Muscle layer of colon (tissue), 2 donors: ENCODE results near the gene SAPCD1.
A peak's percentile ranks its signal among the peaks of the same experiment; 100 is the strongest.

Experiments used
- H3K27ac ChIP-seq: one replicate; pipeline ENCODE4 v1.7.0; 2013; ENCODE audit warnings: low read depth, mild to moderate bottlenecking, low read length, moderate library complexity
- H3K27me3 ChIP-seq, 2 donors: one replicate each; pipeline ENCODE4 v1.7.0; 2013; ENCODE audit warnings: low read length in 2 of 2, mild to moderate bottlenecking in 2 of 2; ENCODE audit not compliant: insufficient read depth in 2 of 2, control insufficient read depth in 1 of 2
- H3K36me3 ChIP-seq: one replicate; pipeline ENCODE4 v1.7.0; 2013; ENCODE audit warnings: mild to moderate bottlenecking, low read length; ENCODE audit not compliant: insufficient read depth
- H3K4me1 ChIP-seq: one replicate; pipeline ENCODE4 v1.7.0; 2013; ENCODE audit warnings: mild to moderate bottlenecking, low read length; ENCODE audit not compliant: insufficient read depth
- H3K4me3 ChIP-seq, 2 donors: one replicate each; pipeline ENCODE4 v1.7.0; 2013; ENCODE audit warnings: low read length in 2 of 2, low read depth in 1 of 2, mild to moderate bottlenecking in 1 of 2, moderate library complexity in 1 of 2
- H3K9ac ChIP-seq: one replicate; pipeline ENCODE4 v1.7.0; 2013; ENCODE audit warnings: low read length
- H3K9me3 ChIP-seq: one replicate; pipeline ENCODE4 v1.7.0; 2013; ENCODE audit warnings: mild to moderate bottlenecking, low read length
- donor health status: abdominal sarcoma.
- donor health status: Adenocarcinoma of cecum.

Gene SAPCD1

DNA sequence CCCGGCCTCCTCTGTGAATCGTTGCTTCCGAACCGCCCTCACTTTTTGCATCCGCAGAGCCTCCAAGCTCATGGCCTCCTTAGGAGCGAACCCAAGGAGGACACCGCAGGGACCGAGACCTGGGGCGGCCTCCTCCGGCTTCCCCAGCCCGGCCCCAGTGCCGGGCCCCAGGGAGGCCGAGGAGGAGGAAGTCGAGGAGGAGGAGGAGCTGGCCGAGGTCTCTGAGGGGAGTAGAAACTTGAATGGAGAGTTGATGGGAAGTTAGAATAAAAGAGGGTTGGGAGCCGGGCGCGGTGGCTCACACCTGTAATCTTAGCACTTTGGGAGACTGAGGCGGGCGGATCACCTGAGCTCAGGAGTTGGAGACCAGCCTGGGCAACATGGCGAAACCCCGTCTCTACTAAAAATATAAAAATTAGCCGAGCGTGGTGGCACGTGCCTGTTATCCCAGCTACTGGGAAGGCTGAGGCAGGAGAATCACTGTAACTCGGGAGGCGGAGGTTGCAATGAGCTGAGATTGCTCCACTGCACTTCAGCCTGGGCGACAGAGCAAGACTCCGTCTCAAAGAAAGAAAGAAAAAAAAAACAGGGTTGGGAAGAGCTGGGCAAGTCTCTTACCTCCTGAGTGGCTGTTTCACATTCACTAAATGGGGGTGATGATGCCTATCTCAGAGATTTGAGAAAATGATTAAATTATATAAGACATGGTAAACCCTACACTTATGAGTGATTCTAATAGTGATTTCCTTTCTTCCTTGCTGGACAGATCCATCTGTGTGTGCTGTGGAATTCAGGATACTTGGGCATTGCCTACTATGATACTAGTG lies 21.8 kb upstream of the SAPCD1 start:
- Histone ChIP-seq H3K4me3 (peak overlapping the region; percentile 85 to 86), H3K9ac (peak overlapping the region; percentile 61), H3K27me3 (no peaks in the 10 kb centered on the region), H3K4me1 (peaks cover 16% of the 10 kb centered on the region), H3K9me3 (no peaks in the 10 kb centered on the region), H3K27ac (peak overlapping the region; percentile 53), H3K36me3 (no peaks in the 10 kb centered on the region)

DNA sequence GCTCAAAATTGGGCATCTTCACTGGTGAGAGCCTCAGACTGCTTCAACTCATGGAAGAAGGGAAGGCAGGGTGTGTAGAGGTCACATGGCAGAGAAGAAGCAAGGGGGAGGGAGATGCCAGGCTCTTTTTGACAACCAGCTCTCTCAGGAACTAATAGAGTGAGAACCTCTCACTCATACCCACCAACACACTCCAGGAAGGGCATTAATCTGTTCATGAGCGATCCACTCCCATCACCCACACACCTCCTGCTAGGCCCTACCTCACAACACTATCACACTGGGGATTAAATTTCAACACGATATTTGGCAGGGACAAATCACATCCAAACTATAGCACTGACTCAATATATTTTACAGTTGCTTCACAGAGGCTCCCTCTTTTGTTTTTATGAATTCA lies 20.6 kb upstream of the SAPCD1 start:
- Histone ChIP-seq H3K27ac (no peak overlapping the region), H3K36me3 (no peaks in the 10 kb centered on the region), H3K27me3 (no peaks in the 10 kb centered on the region), H3K4me1 (peaks cover 13% of the 10 kb centered on the region), H3K4me3 (no peak overlapping the region), H3K9me3 (no peaks in the 10 kb centered on the region), H3K9ac (no peak overlapping the region)

DNA sequence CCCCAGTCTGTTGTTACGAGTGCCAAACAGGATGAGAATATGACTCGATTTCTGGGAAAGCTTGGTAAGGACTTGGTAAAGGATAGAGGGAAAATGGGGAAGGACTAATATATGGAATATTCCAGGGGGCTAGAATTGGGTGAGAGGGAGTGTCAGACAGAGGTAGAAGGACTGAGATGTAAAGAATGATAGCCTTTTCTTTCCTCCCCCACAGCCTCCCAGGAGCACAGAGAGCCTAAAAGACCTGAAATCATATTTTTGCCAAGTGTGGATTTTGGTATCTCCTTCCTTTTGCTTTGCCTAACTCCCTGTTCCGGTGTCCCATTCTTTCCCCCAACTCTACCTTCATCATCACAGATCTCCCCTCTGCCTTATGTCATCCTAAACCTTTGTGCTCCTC lies 19.6 kb upstream of the SAPCD1 start:
- no peaks in the 10 kb centered on the region for H3K27me3 ChIP-seq
- no peak overlapping the region for H3K9ac ChIP-seq
- no peaks in the 10 kb centered on the region for H3K9me3 ChIP-seq
- peaks cover 12% of the 10 kb centered on the region for H3K4me1 ChIP-seq
- H3K36me3 ChIP-seq: no peaks in the 10 kb centered on the region
- no peak overlapping the region for H3K27ac ChIP-seq
- H3K4me3 ChIP-seq: no peak overlapping the region

GRCh38 chr6:31744422-31744821 lies 18.0 kb upstream of the SAPCD1 start:
- H3K4me3 ChIP-seq: no peak overlapping the region
- H3K4me1 ChIP-seq: peaks cover 7% of the 10 kb centered on the region
- no peak overlapping the region for H3K9ac ChIP-seq

DNA sequence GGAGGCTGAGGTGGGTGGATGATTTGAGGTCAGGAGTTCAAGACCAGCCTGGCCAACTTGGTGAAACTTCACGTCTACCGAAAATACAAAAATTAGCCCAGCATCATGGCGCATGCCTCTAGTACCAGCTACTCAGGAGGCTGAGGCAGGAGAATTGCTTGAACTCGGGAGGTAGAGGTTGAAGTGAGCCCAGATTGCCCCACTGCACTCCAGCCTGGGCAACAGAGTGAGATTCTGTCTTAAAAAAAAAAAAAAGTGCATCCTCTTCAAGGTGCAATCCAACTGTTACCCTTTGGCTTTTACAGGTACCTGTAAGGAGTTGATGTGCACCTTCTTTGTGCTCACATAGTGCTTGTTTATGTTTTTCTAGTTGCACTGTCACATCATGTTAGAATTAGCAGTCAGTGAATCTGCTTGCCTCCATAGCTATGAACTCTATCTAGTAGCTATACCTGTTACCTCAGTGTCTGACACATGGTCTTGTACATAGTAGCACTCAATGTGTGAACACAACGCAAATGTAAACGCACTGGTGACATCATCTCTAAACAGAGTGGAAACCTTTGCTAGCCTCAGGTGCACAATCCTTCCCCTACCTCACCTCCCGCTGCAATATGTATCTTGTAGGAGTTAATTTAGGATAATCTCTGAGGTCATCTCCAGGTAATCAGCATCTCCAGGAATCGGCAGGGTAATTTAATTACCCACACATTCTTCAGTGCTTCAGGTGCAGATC lies 13.0 kb upstream of the SAPCD1 start:
- H3K9me3 ChIP-seq: no peaks in the 10 kb centered on the region
- no peak overlapping the region for H3K9ac ChIP-seq
- H3K27me3 ChIP-seq: no peaks in the 10 kb centered on the region
- H3K4me1 ChIP-seq: peaks cover 7% of the 10 kb centered on the region
- no peak overlapping the region for H3K27ac ChIP-seq
- no peaks in the 10 kb centered on the region for H3K36me3 ChIP-seq
- no peak overlapping the region for H3K4me3 ChIP-seq

More at GRCh38 chr6:31744422-31744821, 18.0 kb upstream of the SAPCD1 start:
- H3K27ac ChIP-seq: no peak overlapping the region
- no peaks in the 10 kb centered on the region for H3K36me3 ChIP-seq
- no peaks in the 10 kb centered on the region for H3K27me3 ChIP-seq
- H3K9me3 ChIP-seq: no peaks in the 10 kb centered on the region

DNA sequence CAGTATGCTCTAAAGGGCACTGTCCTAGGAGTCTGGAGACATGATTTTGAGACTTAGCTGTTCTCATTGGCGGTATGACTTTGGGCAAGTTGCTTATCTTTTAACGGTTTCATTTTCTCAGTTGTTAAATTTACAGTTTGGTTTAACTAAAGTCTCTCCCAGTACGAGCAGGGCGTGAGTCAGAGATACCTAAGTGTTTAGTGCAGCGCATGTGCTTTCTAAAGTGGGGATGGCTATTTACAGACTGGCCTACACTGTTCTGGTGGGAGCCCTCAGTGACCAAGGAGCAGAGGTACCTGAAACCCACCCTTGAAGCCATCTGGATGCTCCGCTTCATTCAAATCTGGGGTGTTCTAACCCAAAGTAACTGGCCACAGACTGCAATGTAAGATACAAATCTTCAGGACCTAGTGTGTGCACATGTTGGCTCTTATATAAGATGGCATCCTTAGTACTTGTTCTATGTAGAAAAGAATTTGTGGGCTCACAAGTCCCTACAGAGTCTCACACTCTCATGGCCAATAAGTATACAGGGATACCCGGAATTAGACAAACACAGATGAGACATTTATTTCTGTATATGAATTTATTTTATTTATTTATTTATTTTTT lies 11.9 kb upstream of the SAPCD1 start:
- Histone ChIP-seq H3K4me1 (peaks cover 7% of the 10 kb centered on the region), H3K9ac (no peak overlapping the region), H3K27ac (no peak overlapping the region), H3K36me3 (no peaks in the 10 kb centered on the region), H3K27me3 (no peaks in the 10 kb centered on the region), H3K9me3 (no peaks in the 10 kb centered on the region), H3K4me3 (no peak overlapping the region)

GRCh38 chr6:31752739-31753319 lies 9.6 kb upstream of the SAPCD1 start:
- no peaks in the 10 kb centered on the region for H3K36me3 ChIP-seq
- H3K27ac ChIP-seq: no peak overlapping the region
- H3K9me3 ChIP-seq: no peaks in the 10 kb centered on the region
- no peak overlapping the region for H3K4me3 ChIP-seq
- H3K9ac ChIP-seq: no peak overlapping the region
- no peaks in the 10 kb centered on the region for H3K4me1 ChIP-seq
- no peaks in the 10 kb centered on the region for H3K27me3 ChIP-seq

DNA sequence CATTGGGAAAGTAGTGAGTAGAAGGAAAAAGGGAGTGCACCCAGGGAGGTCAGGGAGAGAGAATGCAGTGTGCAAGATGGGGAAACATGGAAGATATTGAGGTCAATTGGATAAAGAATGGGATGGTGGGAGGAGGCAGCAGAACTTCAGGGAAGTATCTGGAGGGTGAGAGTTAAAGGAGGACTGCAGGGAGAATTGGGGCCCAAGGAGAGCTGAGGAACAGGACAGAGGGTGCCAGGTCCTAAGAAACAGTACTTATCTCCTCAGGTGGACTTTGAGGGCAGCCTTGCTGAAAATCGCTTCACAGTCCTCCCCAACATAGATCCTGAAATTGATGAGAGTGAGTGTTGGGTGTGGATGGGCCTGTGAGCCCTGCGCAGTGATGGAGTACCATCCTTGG lies 4.2 kb upstream of the SAPCD1 start:
- Histone ChIP-seq H3K4me3 (no peak overlapping the region), H3K9me3 (no peaks in the 10 kb centered on the region), H3K4me1 (no peaks in the 10 kb centered on the region), H3K9ac (no peak overlapping the region), H3K27me3 (no peaks in the 10 kb centered on the region), H3K27ac (no peak overlapping the region), H3K36me3 (peaks cover 3% of the 10 kb centered on the region)

- H3K4me3 ChIP-seq: no peak overlapping the region
- H3K9me3 ChIP-seq: no peaks in the 10 kb centered on the region
- no peaks in the 10 kb centered on the region for H3K4me1 ChIP-seq
- no peak overlapping the region for H3K27ac ChIP-seq
- no peak overlapping the region for H3K9ac ChIP-seq
- peaks cover 0 to 4% of the 10 kb centered on the region in 2 donors for H3K27me3 ChIP-seq
- peaks cover 3% of the 10 kb centered on the region for H3K36me3 ChIP-seq
These were observed 1.7 kb upstream of the SAPCD1 start for GRCh38 chr6:31760790-31761189.

- no peaks in the 10 kb centered on the region for H3K4me1 ChIP-seq
- H3K9me3 ChIP-seq: no peaks in the 10 kb centered on the region
- peaks cover 0 to 9% of the 10 kb centered on the region in 2 donors for H3K27me3 ChIP-seq
- H3K9ac ChIP-seq: no peak overlapping the region
- H3K36me3 ChIP-seq: peaks cover 3% of the 10 kb centered on the region
- no peak overlapping the region for H3K4me3 ChIP-seq
- H3K27ac ChIP-seq: no peak overlapping the region
These were observed 1.1 kb upstream of the SAPCD1 start for GRCh38 chr6:31761343-31761742.

- no peak overlapping the region for H3K9ac ChIP-seq
These were observed 592 bp downstream of the SAPCD1 start for GRCh38 chr6:31762878-31763618.

More at GRCh38 chr6:31762878-31763618, 592 bp downstream of the SAPCD1 start:
- Histone ChIP-seq H3K4me1 (no peaks in the 10 kb centered on the region), H3K27me3 (peaks cover 0 to 10% of the 10 kb centered on the region in 2 donors), H3K9me3 (no peaks in the 10 kb centered on the region), H3K27ac (no peak overlapping the region), H3K36me3 (peaks cover 3% of the 10 kb centered on the region), H3K4me3 (no peak overlapping the region)
